Stimulated activated CD4-positive, alpha-beta T cell treated with anti-CD3 and anti-CD28 coated beads, Interleukin-2, amount 100 ng/mL, for 4 hours (primary cell): ENCODE results near the gene DMRTC1.
"Not testable (repeated sequence)": the region's sequence is repeated elsewhere in the genome, so short reads cannot be mapped to it uniquely, and the experiment has no call there.

Source experiments
- DNase-seq: peaks from one replicate; pipeline ENCODE4 v3.0.0-alpha.2; 2020; ENCODE audit warnings: low read depth

The DMRTC1 gene, protein sequence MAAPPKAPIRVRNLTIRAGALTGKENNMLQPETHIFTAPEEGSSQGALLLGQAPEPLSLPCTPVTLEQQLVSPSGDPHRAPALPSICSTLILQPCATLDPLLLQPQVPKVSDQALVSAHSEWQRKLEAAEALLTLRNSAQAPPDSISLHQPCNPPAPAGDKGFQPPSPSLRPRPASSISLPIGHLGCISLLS

GRCh38 chrX:72943819-72944169 is at the start of gene DMRTC1:
Gene DMRTC1, minus strand, starts transcription at chrX:72943837. Its CDS starts 68,143 bp downstream, at chrX:72875694.
- not testable (repeated sequence) for DNase-seq

GRCh38 chrX:72980894-72981469 is 37.3 kb upstream of the DMRTC1 start:
- DNase-seq: not testable (repeated sequence)

DNA sequence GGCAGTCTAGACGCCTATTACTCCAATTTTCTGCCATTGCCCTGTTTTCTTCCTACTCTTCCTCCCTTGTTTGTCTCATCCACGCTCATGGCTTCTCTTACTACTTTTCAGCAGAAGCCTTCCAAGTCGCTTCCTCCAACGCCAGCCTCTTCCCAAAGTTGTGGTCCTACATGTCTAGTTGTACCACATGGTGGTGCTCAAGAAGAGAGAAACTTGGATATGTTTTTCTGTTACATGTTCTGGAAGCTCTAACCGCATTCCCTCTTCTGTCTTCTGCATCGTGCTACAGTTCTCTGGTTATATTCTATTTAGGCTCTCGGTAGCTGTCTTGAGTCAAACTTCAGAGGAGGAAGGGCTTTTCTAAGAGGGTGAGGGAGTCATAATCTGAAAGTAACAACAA is 31.2 kb upstream of the DMRTC1 start:
- not testable (repeated sequence) for DNase-seq

DNA sequence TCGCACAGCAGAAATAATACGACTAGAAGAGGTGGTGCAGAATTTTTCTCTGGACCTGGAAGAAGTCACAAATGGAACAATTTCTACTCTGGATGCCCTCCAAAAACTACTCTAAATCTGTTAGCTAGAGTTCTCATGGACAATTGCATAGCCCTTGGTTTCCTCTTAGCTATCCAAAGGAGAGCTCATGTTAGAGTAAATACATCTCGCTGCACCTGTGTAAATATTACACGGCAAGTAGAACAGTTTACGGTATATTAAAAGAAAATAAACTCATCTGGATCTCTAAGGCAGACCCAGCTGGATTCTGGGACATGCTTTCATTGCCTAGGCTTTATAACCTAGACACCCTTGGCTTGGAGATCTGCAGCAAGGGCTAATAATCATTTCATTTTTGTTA is 28.2 kb upstream of the DMRTC1 start:
- DNase-seq: not testable (repeated sequence)

GRCh38 chrX:72959971-72960370 is 16.3 kb upstream of the DMRTC1 start:
- not testable (repeated sequence) for DNase-seq

- DNase-seq: not testable (repeated sequence)
Observed at GRCh38 chrX:72943035-72943818, 410 bp downstream of the DMRTC1 start.

GRCh38 chrX:72942272-72942671 is 1.4 kb downstream of the DMRTC1 start:
- not testable (repeated sequence) for DNase-seq

DNA sequence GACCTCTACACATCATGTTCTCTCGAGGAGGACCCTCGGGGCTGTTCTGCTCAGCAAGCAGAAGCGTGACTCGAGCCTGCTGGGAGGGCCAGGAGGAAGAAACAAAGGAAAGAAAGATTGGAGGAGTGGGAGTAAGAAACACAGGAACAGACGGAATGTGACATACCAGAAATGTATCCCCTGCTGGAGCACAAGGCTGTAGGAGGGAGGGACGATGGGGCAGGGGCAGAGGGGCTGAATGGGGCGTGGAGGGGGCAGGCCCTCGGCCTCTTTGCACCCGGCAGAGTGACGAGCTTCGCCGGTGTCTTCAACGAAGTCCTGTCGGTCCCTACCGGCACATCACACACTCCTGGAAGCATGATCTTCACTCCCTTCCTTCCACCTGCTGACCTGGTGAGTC is 5.7 kb downstream of the DMRTC1 start, which contains the start of gene FAM236A:
FAM236A (plus strand) TSS at position 301 of the 400 bp plus-strand sequence; CDS start at position 358, 57 bp downstream.
- DNase-seq: not testable (repeated sequence)

DNA sequence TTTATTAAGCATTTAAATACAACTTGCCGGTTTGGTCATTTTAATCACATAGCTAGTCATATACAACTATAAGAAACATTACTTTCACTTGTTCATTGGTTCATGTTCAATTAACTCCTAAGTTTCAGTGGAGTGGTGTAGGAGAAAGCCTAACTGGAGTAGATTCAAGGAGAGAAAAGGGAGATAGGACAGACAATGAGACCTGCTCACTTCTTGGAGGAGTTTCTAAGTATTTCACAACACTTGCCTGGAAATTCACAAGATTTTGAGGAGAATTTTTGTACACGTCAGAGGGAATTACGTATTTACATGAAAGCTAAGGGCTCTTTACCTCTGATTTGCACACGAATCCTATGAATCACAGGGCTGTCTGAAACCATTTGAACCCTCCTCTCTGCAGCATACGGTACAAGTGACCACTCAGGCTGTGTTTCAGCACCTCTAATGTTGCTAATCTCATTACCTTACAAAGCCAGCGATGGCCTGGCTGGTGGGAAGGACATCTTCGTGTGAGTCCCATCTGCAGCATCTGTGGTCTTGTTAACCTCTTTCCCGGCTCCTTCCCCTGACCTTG is 6.7 kb downstream of the DMRTC1 start:
- DNase-seq: not testable (repeated sequence)

GRCh38 chrX:72936455-72936854 is 7.2 kb downstream of the DMRTC1 start:
- DNase-seq: not testable (repeated sequence)

- DNase-seq: not testable (repeated sequence)
Observed at GRCh38 chrX:72932283-72932682, 11.4 kb downstream of the DMRTC1 start.

- DNase-seq: not testable (repeated sequence)
Observed at GRCh38 chrX:72916096-72916495, 27.5 kb downstream of the DMRTC1 start.

GRCh38 chrX:72912315-72912714 is 31.3 kb downstream of the DMRTC1 start, which contains the start of gene FAM236C:
Gene FAM236C, plus strand, starts transcription at chrX:72912615. Its CDS starts 100 bp downstream, at chrX:72912715.
- DNase-seq: not testable (repeated sequence)

GRCh38 chrX:72889740-72890139 is 53.9 kb downstream of the DMRTC1 start:
- DNase-seq: not testable (repeated sequence)

- not testable (repeated sequence) for DNase-seq
Observed at GRCh38 chrX:72882898-72883297, 60.7 kb downstream of the DMRTC1 start.

DNA sequence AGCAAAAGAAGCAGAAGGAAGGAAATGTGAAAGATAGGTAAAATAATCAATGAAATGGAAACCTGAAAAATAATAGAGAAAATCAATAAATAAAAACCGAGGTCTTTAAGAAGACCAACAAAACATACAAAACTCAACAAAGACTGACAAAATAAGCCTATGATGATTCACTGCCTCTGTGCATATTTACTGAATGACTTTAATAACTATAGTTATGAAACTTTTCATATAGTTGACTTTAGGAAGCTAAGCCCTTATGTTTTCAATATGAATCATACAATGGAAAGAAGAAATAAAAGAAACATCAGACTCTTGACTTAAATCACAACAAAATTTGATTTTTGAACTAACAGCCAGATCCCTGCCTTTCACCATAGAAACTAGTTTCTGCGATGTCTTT is 106.1 kb downstream of the DMRTC1 start:
- not testable (repeated sequence) for DNase-seq

DNA sequence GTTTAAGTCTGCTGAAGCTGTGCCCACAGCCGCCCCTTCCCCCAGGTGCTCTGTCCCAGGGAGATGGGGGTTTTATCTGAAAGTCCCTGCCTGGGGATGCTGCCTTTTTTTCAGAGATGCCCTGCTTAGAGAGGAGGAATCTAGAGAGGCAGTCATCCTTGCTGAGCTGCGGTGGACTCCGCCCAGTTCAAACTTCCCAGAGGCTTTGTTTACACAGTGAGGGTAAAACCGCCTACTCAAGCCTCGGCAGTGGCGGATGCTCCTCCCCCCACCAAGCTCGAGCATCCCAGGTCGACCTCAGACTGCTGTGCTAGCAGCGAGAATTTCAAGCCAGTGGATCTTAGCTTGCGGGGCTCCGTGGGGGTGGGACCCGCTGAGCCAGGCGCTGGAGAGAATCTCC is 112.9 kb downstream of the DMRTC1 start:
- not testable (repeated sequence) for DNase-seq
